PFSK-1 (cell line): ENCODE results near the gene TOMM70. TPM values are rescaled to one million over a fixed set of nuclear protein-coding genes. Genes with fewer than 3 reads are reported as not detected.

Experiments
- FOXP2 ChIP-seq: optimal IDR thresholded peaks from 2 replicates; pipeline ENCODE3; 2011; ENCODE audit warnings: borderline replicate concordance, control low read depth, inconsistent platforms; ENCODE audit not compliant: insufficient read depth; ENCODE audit errors: extremely low read length, extremely low read depth
- POLR2AphosphoS5 ChIP-seq: IDR thresholded peaks from 2 replicates; pipeline ENCODE4 v1.6.1; 2012; ENCODE audit warnings: low read depth, mild to moderate bottlenecking, control low read depth, low read length, moderate library complexity
- SIN3A ChIP-seq: IDR thresholded peaks from 2 replicates; pipeline ENCODE4 v1.6.1; 2012; ENCODE audit warnings: mild to moderate bottlenecking, low read length, moderate library complexity, borderline replicate concordance; ENCODE audit not compliant: insufficient read depth
- TAF1 ChIP-seq: IDR thresholded peaks from 2 replicates; pipeline ENCODE4 v1.6.1; 2012; ENCODE audit warnings: low read length, control low read depth, borderline replicate concordance; ENCODE audit not compliant: insufficient read depth
- polyA plus RNA-seq: library from polyadenylated mRNA; unstranded; fragments of >200 nt; gene quantifications from one replicate; pipeline ENCODE4 v1.2.1, GENCODE V29; 2012; ENCODE audit warnings: low read depth, missing spikeins; ENCODE audit not compliant: insufficient read length
- TF ChIP-seq, protein P1 (sequence below), 2 experiments: IDR thresholded peaks; 2 replicates each; pipeline versions ENCODE4 v1.6.1 to v1.8.0; 2011 to 2012; ENCODE audit warnings: low read depth in 2 of 2, low read length in 2 of 2, control low read depth in 1 of 2, inconsistent platforms in 1 of 2, mild to moderate bottlenecking in 1 of 2, moderate library complexity in 1 of 2; ENCODE audit not compliant: insufficient read depth in 1 of 2

The TOMM70 gene
- polyA plus RNA-seq, result 18.0 TPM

- TF ChIP-seq FOXP2 (no peak), TAF1 (peak; percentile 83), SIN3A (peak; percentile 90; the same call in 1 of the 2 replicates), POLR2AphosphoS5 (peak; percentile 95)
- TF ChIP-seq, protein P1, sequence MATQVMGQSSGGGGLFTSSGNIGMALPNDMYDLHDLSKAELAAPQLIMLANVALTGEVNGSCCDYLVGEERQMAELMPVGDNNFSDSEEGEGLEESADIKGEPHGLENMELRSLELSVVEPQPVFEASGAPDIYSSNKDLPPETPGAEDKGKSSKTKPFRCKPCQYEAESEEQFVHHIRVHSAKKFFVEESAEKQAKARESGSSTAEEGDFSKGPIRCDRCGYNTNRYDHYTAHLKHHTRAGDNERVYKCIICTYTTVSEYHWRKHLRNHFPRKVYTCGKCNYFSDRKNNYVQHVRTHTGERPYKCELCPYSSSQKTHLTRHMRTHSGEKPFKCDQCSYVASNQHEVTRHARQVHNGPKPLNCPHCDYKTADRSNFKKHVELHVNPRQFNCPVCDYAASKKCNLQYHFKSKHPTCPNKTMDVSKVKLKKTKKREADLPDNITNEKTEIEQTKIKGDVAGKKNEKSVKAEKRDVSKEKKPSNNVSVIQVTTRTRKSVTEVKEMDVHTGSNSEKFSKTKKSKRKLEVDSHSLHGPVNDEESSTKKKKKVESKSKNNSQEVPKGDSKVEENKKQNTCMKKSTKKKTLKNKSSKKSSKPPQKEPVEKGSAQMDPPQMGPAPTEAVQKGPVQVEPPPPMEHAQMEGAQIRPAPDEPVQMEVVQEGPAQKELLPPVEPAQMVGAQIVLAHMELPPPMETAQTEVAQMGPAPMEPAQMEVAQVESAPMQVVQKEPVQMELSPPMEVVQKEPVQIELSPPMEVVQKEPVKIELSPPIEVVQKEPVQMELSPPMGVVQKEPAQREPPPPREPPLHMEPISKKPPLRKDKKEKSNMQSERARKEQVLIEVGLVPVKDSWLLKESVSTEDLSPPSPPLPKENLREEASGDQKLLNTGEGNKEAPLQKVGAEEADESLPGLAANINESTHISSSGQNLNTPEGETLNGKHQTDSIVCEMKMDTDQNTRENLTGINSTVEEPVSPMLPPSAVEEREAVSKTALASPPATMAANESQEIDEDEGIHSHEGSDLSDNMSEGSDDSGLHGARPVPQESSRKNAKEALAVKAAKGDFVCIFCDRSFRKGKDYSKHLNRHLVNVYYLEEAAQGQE (IDR thresholded peaks at IDR 0.05; ENCODE audit: insufficient read depth in 1 of 2, low read depth in 2 of 2, low read length in 2 of 2), result no peak
These were observed at the start of gene TOMM70, which contains the start of gene LNP1 for GRCh38 chr3:100400780-100401673. TSS of gene TOMM70 (minus strand) at chr3:100401089. CDS start at chr3:100400949, 140 bp downstream. TSS of gene LNP1 (plus strand) at chr3:100401539. CDS start at chr3:100429730, 28,191 bp downstream.

- TF ChIP-seq, protein P1 (IDR thresholded peaks at IDR 0.05; ENCODE audit: insufficient read depth in 1 of 2, low read depth in 2 of 2, low read length in 2 of 2), result no peak
- TF ChIP-seq POLR2AphosphoS5, result no peak
- no peak for TF ChIP-seq SIN3A
- TF ChIP-seq TAF1, result no peak
- TF ChIP-seq FOXP2, result no peak
These were observed 48.3 kb upstream of the TOMM70 start for GRCh38 chr3:100449214-100449613.

GRCh38 chr3:100448079-100448478 lies 47.2 kb upstream of the TOMM70 start:
- TF ChIP-seq SIN3A, result no peak
- no peak for TF ChIP-seq POLR2AphosphoS5
- TF ChIP-seq, protein P1 (IDR thresholded peaks at IDR 0.05; ENCODE audit: insufficient read depth in 1 of 2, low read depth in 2 of 2, low read length in 2 of 2), result no peak
- TF ChIP-seq TAF1, result no peak
- TF ChIP-seq FOXP2, result no peak

DNA sequence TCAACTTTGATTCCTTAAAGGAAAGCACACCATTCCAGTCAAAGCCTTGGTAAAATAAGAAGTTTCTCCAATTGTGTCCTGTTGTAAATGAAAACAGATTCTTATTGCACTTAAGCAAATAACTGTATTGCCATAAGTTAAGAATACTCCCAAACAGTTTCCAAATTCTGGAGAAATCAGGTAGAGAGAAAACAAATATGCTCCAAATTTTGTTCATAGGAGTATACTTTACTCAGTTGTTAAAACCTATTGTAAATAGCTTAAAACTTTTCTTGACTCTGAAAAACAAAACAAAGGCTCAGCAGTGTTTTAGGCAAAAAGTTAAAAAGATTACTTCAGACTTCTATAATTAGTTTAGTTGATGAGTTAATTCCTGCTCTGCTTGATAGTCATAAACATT lies 42.8 kb upstream of the TOMM70 start:
- no peak for TF ChIP-seq TAF1
- no peak for TF ChIP-seq SIN3A
- no peak for TF ChIP-seq FOXP2
- TF ChIP-seq, protein P1 (IDR thresholded peaks at IDR 0.05; ENCODE audit: insufficient read depth in 1 of 2, low read depth in 2 of 2, low read length in 2 of 2), result no peak
- no peak for TF ChIP-seq POLR2AphosphoS5
